Measurements from ENCODE around the gene CBFA2T3.

CBFA2T3 gene

GRCh38 chr16:88864099-88864498, 112.9 kb downstream of the CBFA2T3 start:
- TF ChIP-seq MAX (IDR thresholded peaks at IDR 0.05), result no peak
- TF ChIP-seq YY1 (IDR thresholded peaks at IDR 0.05; ENCODE audit: low read depth), result no peak
- TF ChIP-seq CREB1 (IDR thresholded peaks at IDR 0.05; ENCODE audit: low read depth), result no peak
- no peak for TF ChIP-seq ZBTB7A (IDR thresholded peaks at IDR 0.05; ENCODE audit: low read depth)
- no peak for TF ChIP-seq RAD21 (IDR thresholded peaks at IDR 0.05; ENCODE audit: low read depth)
- no peak for TF ChIP-seq USF1 (IDR thresholded peaks at IDR 0.05)
- no peak for TF ChIP-seq CEBPB (IDR thresholded peaks at IDR 0.05)
- TF ChIP-seq REST (IDR thresholded peaks at IDR 0.05; ENCODE audit: low read depth), result no peak
- TF ChIP-seq TCF12 (IDR thresholded peaks at IDR 0.05; ENCODE audit: low read depth), result no peak
- TF ChIP-seq TEAD4 (IDR thresholded peaks at IDR 0.05), result no peak
- TF ChIP-seq TAF1 (IDR thresholded peaks at IDR 0.05; ENCODE audit: low read depth), result no peak
- no peak for TF ChIP-seq FOXM1 (IDR thresholded peaks at IDR 0.05; ENCODE audit: borderline replicate concordance, low read depth)
- TF ChIP-seq EGR1 (IDR thresholded peaks at IDR 0.05), result no peak

GRCh38 chr16:88863426-88863825, 113.6 kb downstream of the CBFA2T3 start:
- TF ChIP-seq REST (IDR thresholded peaks at IDR 0.05; ENCODE audit: low read depth) (no peak), ZBTB7A (IDR thresholded peaks at IDR 0.05; ENCODE audit: low read depth) (no peak), MAX (IDR thresholded peaks at IDR 0.05) (no peak), YY1 (IDR thresholded peaks at IDR 0.05; ENCODE audit: low read depth) (no peak), TEAD4 (IDR thresholded peaks at IDR 0.05) (no peak)

- TF ChIP-seq TAF1 (IDR thresholded peaks at IDR 0.05; ENCODE audit: low read depth), result no peak
- no peak for TF ChIP-seq FOXM1 (IDR thresholded peaks at IDR 0.05; ENCODE audit: borderline replicate concordance, low read depth)
- TF ChIP-seq CREB1 (IDR thresholded peaks at IDR 0.05; ENCODE audit: low read depth), result no peak
- TF ChIP-seq TCF12 (IDR thresholded peaks at IDR 0.05; ENCODE audit: low read depth), result no peak
- TF ChIP-seq EGR1 (IDR thresholded peaks at IDR 0.05), result no peak
- TF ChIP-seq NFIC (IDR thresholded peaks at IDR 0.05), result no peak
These were observed 114.0 kb downstream of the CBFA2T3 start for GRCh38 chr16:88862968-88863367.

GRCh38 chr16:88861359-88861758, 115.6 kb downstream of the CBFA2T3 start:
- TF ChIP-seq EP300 (IDR thresholded peaks at IDR 0.05; ENCODE audit: borderline replicate concordance) (no peak), FOXM1 (IDR thresholded peaks at IDR 0.05; ENCODE audit: borderline replicate concordance, low read depth) (no peak), CREB1 (IDR thresholded peaks at IDR 0.05; ENCODE audit: low read depth) (no peak), TEAD4 (IDR thresholded peaks at IDR 0.05) (no peak), TAF1 (IDR thresholded peaks at IDR 0.05; ENCODE audit: low read depth) (no peak), USF1 (IDR thresholded peaks at IDR 0.05) (no peak), REST (IDR thresholded peaks at IDR 0.05; ENCODE audit: low read depth) (no peak), CEBPB (IDR thresholded peaks at IDR 0.05) (no peak), MAX (IDR thresholded peaks at IDR 0.05) (no peak), RAD21 (IDR thresholded peaks at IDR 0.05; ENCODE audit: low read depth) (no peak), EGR1 (IDR thresholded peaks at IDR 0.05) (no peak)
